Transverse colon (tissue), 4 donors: Measurements from ENCODE around the gene ATL3.

Experiments
- POLR2A ChIP-seq: fragments of 450-650 bp; IDR thresholded peaks from one replicate; pipeline ENCODE4 v1.6.1; 2016; ENCODE audit warnings: antibody characterized with exemption, mild to moderate bottlenecking, moderate library complexity
- POLR2AphosphoS5 ChIP-seq, 3 donors: sonication (generic); formaldehyde crosslinking; IDR thresholded peaks; one replicate each; pipeline ENCODE4 v1.6.1; 2016; ENCODE audit warnings: antibody characterized with exemption in 3 of 3
- TF ChIP-seq, protein P1 (sequence below), 5 experiments: fragments of 200-600 bp in 3 of 5; fragments of 450-650 bp in 2 of 5; sonication (generic) in 3 of 5; IDR thresholded peaks; 1 replicate in 2 of 5; 2 replicates in 3 of 5; pipeline ENCODE4 v1.5.1; 2016 to 2017; ENCODE audit warnings: antibody characterized with exemption in 5 of 5, inconsistent platforms in 3 of 5, mild to moderate bottlenecking in 2 of 5, moderate library complexity in 1 of 5

DNA sequence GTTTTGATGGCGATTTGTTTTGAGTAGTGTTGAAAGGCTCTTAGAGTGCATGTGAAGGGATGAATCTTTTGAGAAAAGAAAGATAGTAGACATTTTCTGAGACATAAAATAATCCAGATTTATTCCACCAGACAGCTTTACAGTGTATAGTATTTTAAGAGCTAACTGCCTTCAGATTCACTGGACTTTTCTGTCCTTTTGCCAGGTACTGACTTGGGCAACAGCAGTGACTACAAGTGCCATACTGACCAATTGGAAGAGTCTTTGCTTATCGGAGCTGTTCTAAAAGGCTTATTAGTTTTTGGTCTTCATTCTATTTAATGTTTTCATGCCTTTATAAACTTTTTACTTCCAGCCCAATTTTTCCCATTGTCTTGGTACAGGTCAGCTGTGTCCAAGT lies 42.6 kb upstream of the ATL3 start:
- TF ChIP-seq POLR2AphosphoS5 (IDR thresholded peaks at IDR 0.05) (no peak), POLR2A (no peak)
- TF ChIP-seq, protein P1, sequence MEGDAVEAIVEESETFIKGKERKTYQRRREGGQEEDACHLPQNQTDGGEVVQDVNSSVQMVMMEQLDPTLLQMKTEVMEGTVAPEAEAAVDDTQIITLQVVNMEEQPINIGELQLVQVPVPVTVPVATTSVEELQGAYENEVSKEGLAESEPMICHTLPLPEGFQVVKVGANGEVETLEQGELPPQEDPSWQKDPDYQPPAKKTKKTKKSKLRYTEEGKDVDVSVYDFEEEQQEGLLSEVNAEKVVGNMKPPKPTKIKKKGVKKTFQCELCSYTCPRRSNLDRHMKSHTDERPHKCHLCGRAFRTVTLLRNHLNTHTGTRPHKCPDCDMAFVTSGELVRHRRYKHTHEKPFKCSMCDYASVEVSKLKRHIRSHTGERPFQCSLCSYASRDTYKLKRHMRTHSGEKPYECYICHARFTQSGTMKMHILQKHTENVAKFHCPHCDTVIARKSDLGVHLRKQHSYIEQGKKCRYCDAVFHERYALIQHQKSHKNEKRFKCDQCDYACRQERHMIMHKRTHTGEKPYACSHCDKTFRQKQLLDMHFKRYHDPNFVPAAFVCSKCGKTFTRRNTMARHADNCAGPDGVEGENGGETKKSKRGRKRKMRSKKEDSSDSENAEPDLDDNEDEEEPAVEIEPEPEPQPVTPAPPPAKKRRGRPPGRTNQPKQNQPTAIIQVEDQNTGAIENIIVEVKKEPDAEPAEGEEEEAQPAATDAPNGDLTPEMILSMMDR (IDR thresholded peaks at IDR 0.05), result no peak
